GM10266 (cell line): ENCODE results near the gene HJURP.
A peak's percentile ranks its signal among the peaks of the same experiment; 100 is the strongest.

Experiments used
- DNase-seq: peaks from one replicate; pipeline ENCODE4 v3.0.0; 2012; ENCODE audit errors: extremely low spot score
- TF ChIP-seq, protein P1 (sequence below): IDR thresholded peaks from 2 replicates; pipeline ENCODE4 v1.5.1; 2012; ENCODE audit warnings: mild to moderate bottlenecking, low read depth; ENCODE audit not compliant: control insufficient read depth, insufficient read depth; ENCODE audit errors: missing control alignments

The HJURP gene

DNA sequence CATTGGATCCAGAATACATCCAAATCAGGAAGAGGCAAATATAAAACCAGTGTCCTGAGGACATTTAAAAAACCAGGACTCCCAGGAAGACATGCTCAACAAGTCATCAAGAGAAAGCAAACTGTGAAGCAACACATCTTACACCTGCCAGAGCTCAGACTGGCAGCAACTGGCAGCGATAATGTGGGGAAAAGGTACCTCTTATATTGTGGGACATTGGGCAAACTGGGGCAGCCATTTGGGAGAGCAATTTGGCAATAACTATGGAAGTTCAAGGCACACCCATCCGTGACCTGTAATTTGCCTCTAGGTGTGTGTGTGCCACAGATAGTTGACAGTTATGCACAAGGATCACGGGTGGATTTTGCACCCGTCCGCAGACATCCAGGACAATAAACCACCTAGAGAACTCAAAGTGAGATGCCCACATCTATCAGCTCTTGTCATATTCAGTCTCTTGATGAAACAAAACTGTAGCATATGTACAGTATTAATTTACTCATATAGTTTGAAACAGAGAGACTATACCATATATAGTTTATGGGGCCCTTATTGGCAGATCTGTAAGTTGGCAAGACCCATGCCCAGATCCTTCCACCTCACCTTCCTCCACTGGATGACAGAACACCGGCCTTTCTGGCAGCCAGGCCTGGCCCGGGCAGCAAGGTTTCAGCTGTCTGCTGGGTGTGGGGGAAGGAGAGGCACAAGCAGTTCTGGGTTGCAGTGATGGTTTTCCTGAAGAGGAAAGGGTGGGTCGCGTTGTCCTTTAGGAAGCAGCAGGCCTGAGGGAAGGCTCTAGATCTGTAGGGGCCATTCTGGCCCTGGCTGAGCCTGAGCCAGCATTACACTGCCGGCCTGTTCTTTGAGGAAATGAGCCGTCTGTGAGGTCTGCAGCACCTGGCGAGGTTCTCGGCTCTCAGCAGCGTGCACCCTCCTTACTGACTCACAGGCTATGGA is 18.8 kb downstream of the HJURP start:
- DNase-seq: no peak
- TF ChIP-seq, protein P1, sequence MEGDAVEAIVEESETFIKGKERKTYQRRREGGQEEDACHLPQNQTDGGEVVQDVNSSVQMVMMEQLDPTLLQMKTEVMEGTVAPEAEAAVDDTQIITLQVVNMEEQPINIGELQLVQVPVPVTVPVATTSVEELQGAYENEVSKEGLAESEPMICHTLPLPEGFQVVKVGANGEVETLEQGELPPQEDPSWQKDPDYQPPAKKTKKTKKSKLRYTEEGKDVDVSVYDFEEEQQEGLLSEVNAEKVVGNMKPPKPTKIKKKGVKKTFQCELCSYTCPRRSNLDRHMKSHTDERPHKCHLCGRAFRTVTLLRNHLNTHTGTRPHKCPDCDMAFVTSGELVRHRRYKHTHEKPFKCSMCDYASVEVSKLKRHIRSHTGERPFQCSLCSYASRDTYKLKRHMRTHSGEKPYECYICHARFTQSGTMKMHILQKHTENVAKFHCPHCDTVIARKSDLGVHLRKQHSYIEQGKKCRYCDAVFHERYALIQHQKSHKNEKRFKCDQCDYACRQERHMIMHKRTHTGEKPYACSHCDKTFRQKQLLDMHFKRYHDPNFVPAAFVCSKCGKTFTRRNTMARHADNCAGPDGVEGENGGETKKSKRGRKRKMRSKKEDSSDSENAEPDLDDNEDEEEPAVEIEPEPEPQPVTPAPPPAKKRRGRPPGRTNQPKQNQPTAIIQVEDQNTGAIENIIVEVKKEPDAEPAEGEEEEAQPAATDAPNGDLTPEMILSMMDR: no peak

DNA sequence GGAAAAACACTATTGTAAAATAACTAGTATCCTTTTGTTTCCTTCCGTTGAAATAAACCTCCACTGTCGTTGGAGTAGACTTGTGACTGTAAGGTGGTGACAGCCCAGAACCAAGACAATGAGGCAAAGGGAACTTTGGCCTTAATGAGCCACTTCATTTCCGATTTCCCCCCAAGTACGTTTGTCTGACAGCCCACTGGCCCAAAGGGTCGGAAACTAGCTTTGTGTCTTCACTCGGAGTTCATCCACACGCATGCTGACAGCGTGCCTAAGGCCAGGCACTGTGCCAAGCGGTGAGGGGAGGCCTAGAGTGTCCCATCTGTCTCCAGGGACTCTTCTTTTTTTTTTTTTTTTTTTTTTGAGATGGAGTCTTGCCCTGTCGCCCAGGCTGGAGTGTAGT is 21.0 kb downstream of the HJURP start:
- TF ChIP-seq, protein P1: no peak

DNA sequence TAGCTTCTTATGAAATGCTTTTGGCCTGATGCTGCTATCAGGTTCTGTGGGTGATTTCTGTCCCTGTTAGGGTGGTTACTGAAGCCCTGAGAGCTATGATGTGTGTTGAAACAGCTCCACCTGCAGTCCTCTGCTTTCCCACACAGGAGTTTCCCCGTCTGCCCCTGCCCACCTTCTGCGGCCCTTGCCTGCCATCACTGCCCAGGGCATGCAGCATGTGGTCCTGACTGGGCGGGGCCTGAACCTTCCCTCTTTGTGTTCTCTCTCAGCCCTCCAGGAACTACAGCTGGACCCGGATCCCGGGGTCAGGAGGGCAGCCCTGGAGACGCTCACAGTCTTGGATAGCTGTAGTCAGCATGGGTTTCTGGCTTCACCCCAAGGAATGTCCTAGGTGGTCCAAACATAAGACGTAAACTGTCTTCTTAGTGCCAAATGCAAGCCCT is 21.4 kb downstream of the HJURP start:
- TF ChIP-seq, protein P1: peak; percentile 13
- peak; percentile 33 for DNase-seq

More for the DNA sequence above, 21.0 kb downstream of the HJURP start:
- no peak for DNase-seq

DNA sequence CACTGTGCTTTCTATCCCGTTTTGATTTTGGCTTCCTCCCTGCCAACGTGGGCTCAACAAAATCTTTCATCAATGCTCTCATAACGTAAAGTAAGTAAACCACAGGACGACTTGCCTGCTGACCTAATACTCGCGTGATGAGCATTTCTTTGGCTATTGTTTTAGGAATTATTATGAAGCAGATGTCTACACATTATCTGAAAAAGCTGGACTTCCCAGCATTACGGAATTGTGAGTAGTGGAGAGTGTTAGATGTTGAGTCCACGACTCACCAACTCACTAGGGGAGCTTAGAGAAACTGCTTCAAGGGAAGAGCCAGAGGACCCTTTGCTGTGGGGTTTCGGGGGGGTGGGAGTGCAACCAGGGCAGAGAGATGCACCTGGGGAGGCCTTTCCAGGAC is 21.9 kb downstream of the HJURP start:
- TF ChIP-seq, protein P1: no peak
- DNase-seq: no peak

DNA sequence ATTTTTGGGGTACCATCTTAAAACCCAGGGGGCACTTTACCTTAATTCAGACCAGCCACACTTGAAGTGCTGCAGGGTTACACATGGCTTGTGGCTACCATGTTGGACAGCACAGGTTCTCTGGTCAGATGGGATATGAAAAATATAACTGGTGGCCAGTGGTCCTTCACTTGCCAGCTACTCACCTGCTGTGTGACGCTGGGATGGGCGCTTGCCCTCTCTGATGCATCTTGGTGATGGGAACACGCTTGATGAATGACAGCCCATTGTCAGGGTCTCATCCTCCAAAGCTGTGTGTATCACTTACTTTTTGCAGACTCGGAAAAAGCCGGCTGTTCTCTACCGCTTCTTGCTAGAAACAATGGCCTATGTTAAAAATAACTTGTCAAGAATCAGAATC is 22.5 kb downstream of the HJURP start:
- TF ChIP-seq, protein P1: no peak
- DNase-seq: no peak

GRCh38 chr2:233831011-233831721 is 23.2 kb downstream of the HJURP start:
- DNase-seq: no peak
- TF ChIP-seq, protein P1: no peak
